Testis (tissue), 2 donors: ENCODE data around the gene TGFBR2.

Experiments used
- POLR2A ChIP-seq: fragments of 450-650 bp; IDR thresholded peaks from one replicate; pipeline ENCODE4 v1.6.1; 2017; ENCODE audit warnings: antibody characterized with exemption, mild to moderate bottlenecking, moderate library complexity
- TF ChIP-seq, protein P1 (sequence below), 3 experiments: fragments of 450-650 bp in 2 of 3; fragments of 200-600 bp in 1 of 3; sonication (generic) in 1 of 3; IDR thresholded peaks; one replicate each; pipeline ENCODE4 v1.5.1; 2016 to 2019; ENCODE audit warnings: antibody characterized with exemption in 3 of 3, mild to moderate bottlenecking in 2 of 3, moderate library complexity in 1 of 3

DNA sequence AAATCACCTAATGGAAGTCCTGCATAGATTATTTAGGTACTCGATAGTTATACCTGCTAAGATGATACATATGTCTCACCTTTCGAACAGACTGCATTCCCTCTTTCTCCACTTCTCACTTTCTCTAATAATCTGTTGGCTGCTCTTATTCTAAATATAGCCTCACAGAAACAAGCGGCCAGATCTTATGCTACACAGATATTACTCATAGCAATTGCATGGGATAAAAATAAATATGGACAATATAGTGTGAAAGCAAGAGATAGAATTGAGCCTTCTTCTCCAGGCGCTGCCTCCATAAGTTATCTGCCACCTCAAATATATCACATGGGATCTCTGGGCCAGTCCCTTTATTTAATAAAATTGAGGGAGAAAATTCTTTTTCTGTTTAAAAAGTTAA, 29.5 kb upstream of the TGFBR2 start:
- TF ChIP-seq, protein P1, sequence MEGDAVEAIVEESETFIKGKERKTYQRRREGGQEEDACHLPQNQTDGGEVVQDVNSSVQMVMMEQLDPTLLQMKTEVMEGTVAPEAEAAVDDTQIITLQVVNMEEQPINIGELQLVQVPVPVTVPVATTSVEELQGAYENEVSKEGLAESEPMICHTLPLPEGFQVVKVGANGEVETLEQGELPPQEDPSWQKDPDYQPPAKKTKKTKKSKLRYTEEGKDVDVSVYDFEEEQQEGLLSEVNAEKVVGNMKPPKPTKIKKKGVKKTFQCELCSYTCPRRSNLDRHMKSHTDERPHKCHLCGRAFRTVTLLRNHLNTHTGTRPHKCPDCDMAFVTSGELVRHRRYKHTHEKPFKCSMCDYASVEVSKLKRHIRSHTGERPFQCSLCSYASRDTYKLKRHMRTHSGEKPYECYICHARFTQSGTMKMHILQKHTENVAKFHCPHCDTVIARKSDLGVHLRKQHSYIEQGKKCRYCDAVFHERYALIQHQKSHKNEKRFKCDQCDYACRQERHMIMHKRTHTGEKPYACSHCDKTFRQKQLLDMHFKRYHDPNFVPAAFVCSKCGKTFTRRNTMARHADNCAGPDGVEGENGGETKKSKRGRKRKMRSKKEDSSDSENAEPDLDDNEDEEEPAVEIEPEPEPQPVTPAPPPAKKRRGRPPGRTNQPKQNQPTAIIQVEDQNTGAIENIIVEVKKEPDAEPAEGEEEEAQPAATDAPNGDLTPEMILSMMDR (IDR thresholded peaks at IDR 0.05): no peak
- no peak for TF ChIP-seq POLR2A
